GM19463 (cell line): ENCODE measurements around the gene ANKS4B.
"Not testable (repeated sequence)": the region's sequence is repeated elsewhere in the genome, so short reads cannot be mapped to it uniquely, and the experiment has no call there.

Source experiments
- ATAC-seq: cut with Tn5 transposase; IDR thresholded peaks from one replicate; pipeline ENCODE4 v1.9.1; 2021; ENCODE audit warnings: mild to moderate bottlenecking, moderate library complexity; ENCODE audit not compliant: unreplicated experiment

The ANKS4B gene

GRCh38 chr16:21218153-21218552 lies 15.3 kb upstream of the ANKS4B start:
- no peak for ATAC-seq

DNA sequence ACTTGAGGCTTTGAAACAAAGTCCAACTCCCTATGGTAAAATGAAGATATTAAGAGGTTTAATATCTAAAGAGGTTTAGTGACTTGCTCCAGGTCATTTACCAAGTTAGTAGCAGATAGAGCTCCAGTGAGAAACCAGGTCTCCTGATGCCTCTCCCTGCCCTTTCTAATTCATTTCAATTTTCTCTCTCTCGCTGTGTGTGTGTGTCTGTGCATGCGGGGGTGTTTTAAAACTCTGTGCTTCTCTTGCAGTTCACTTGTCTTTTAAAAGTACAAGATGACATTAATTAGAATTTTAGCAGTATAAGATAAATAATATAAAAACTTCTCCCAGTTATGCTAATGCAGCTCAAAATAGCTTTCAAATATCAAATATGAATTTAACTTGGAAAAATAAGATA lies 13.9 kb upstream of the ANKS4B start:
- no peak for ATAC-seq

- no peak for ATAC-seq
Measured at GRCh38 chr16:21222495-21223337, 10.8 kb upstream of the ANKS4B start.

DNA sequence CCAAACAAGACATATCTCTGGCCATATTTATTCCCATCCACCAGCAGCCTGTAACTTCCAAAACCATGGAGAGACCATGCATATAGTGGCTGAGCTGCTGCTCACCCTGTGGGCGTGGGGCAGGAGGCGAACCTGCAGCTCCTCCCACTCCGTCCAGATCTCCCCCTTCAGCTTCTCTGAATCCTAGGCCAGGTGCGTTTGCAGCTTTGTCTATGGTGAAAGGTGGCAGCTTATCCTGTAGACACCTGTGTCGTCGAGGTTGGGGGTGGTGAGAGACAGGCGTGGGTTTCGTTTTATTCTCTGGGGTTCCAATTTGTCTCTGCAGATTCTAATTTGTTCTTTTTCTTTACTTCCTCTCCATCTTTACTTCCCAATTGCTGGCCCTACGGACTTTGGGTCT lies 9.7 kb upstream of the ANKS4B start:
- ATAC-seq: no peak

GRCh38 chr16:21224800-21225199 lies 8.7 kb upstream of the ANKS4B start:
- no peak for ATAC-seq

DNA sequence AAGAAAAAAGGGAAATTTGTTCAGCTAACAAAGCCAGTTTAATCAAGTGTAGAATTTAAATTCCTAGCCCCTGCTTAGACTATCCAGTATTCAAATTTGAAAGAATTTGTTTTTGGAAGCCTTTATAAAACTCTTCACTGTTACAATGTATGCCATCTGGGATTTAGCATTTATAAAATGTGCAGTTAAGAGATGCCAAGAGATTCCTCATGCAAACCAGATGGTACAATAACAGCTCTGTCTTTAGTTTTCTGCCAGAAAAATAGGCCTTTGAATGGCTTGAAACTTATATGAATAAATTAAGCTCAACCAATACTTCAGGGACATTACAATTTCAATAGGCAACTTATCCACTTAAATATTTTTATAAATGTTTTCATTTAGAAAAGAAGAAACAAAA lies 6.8 kb upstream of the ANKS4B start:
- ATAC-seq: no peak

DNA sequence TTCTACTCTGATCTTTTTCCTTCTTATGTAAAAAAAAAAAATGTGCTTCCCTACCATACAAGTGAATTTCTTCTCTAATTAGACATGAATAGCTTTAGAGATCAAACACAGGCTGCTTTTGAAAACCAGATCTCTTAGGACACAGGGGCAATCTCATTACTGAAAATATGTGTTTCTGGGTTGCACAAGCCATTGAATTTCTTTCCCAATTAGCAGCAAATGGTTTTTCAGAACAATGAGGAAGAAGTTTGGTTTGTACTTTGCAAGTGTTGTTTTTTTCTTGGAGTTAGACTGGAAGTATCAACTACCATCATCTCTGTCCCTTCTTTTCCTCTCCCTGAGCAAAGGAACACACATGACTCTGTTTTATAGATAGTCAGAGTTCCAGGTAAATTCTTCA lies 5.6 kb upstream of the ANKS4B start:
- no peak for ATAC-seq

DNA sequence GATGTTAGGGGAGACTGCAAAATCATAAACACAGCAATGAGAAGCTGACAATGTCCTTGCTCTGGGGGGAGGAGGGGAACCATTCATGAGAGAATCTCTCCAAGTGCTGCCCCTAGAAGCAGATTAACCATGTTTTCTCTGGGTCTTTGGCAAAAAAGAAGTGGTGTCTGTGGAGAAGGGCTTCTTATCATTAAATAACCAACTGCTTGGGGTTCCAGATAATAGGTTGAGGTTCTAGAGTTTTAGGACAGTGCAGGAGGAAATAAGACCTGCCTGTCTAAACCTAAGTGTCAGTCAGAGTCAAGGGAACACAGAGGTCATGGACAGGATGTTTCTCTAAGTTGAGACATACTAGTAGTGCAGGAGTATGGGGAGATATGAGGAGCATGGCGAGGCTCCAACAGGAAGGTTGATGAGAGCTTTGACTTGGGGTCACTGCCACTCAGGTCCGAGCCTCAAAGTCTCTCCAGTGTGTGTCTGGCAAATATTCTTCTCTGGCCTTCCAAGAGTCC lies 5.1 kb upstream of the ANKS4B start:
- no peak for ATAC-seq

DNA sequence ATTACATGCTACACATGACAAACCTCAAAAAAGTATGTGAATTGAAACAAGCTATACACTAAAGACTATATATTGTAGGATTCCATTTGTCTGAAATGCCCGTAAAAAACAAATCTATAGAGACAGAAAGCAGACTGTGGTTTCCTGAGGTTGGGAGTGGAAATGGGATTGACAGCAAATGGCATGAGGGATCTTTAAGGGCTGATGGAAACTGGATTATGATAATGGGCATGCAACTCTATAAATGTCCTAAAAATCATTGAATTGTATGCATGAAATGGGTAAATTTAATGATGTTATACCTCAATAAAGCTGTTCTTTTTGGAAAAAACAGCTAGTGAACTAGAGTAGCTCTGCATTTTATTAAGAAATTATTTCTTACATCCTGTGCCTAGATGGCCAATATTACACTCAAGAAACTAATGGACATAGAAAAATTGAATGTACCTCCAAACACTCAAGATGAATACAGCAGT lies 416 bp upstream of the ANKS4B start:
- ATAC-seq: no peak

DNA sequence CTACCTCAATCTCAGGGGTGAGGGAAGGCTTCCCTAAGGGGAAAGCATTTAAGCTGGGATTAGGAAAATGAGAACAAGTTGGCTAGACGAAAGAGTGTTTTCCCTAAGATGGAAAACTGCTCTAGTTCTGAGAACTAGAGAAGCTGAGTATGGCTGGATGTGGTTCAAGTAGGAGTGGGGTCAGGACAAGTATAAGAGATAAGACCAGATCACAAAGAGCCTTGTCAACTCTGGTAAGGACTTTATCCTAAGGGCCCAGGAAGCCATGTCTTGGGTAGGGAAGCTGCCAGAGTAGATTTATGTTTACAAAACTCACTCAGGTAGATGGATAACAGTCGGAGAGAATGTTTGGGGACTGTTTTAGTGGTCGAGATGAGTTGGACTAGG lies 1.7 kb downstream of the ANKS4B start:
- ATAC-seq: no peak

- ATAC-seq: no peak
Measured at GRCh38 chr16:21236831-21237230, 3.3 kb downstream of the ANKS4B start.

DNA sequence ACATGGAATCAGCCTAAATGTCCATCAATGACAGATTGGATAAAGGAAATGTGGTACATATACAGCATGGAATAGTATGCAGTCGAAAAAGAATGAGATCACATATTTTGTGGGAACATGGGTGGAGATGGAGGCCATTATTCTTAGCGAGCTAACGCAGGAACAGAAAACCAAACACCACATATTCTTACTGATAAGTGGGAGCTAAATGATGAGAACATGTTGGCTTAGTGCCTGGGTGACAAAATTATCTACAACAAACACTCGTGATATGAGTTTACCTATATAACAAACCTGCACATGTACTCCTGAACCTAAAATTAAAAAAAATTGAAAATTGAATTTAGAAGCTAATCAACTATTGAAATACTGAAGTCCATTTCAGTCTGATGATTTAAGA lies 6.1 kb downstream of the ANKS4B start:
- no peak for ATAC-seq

DNA sequence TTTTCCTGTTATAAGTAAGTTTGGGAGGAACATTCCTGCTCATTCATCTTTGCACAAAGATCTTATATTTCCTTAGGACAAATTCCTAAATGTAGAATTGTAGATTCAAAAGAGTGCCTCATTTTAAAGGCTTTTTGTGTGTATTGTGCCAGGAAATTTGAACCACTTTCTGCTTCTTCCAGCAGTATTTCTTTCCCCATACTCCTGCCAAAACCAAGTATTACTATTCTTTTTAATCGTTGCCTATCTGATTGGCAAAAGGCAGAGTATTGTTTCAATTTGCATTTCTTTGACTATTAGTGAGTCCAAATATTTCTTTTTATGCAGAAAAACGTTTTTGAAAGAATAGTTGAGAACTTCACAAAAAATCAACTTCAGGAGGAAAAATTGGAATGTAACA lies 9.3 kb downstream of the ANKS4B start:
- no peak for ATAC-seq

DNA sequence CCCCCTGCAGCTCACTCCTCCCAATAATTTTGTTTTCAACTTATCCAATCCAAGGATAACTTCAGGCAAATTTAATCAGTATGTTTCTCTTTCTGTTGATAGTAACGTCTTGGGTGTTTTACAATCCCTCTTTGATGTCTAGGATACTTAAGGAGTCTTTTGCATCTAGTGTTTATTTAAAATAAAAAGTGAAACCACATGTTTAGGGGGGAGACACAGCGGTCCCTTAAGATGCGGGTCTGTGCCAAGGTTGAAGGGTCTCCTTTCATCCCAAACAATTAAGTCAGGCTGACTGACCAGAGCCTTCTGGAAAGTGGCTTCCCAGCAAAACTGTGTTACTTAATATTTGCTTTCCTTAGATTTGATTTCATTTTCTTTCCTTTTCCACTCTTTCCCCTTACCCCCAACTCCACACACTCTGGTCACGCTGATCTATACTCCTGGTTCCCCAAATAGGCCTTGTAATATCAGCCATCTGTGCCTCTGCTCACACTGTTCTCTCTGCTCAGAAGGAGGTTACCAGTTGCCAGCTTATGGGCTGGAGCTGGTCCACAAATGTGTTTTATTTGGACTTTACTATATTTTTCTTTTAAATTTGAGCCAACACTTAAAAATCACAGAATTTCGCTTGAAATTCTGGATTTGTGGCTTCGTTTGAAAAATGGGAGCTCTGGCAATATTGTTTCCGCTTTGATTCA lies 11.2 kb downstream of the ANKS4B start:
- no peak for ATAC-seq

- ATAC-seq: not testable (repeated sequence)
Measured at GRCh38 chr16:21248179-21248578, 14.7 kb downstream of the ANKS4B start.

DNA sequence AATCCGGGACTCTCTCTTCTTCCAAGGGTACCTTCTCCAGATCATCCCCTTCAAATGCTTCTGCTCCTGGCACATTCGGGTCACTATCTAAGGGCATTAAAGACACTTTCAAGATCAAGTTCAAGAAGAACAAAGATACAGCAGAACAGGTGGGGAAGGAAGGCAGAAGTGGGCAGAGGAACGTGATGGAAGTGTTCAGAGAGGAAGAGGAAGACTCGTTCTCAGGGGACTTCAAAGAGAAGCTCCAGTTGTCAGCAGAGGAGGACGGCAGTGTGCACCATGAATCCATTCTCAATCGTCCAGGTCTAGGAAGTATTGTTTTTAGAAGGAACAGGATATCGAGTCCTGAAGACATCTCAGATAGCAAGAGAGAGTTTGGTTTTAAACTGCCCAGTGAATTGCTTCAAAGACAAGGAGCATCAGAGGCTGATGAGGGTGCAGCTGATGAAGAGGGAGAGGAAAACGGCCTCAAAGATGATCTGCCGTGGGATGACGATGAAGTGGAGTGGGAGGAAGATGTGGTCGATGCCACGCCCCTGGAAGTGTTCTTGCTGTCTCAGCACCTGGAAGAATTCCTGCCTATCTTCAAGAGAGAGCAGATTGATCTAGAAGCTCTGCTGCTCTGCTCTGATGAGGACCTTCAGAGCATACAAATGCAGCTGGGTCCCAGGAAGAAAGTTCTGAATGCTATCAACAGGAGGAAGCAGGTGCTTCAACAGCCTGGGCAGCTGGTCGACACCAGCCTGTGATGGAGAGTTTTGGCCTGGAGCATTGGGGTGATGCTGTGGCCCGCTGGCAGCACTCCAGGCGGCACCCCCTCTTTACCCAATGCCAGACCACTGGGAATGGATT lies 16.8 kb downstream of the ANKS4B start:
- ATAC-seq: no peak

DNA sequence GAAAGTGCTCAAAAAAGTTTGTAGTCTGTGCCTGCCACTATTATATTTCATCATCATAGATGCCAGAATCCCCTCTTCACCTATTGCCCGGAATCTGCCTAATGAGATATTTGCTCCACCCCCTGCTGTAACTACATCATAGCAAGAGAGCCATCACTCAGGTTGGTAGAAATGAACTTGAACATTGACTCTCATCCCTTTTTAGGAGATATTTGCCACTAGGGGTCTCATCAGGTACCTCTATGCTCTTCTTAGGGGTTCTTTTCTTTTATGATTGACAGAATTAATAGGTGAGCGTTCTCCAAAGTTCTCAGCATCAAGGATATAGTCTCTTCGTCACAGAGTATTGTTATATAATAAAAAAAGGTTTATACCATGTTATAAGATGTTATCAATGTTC lies 20.0 kb downstream of the ANKS4B start:
- ATAC-seq: no peak

- no peak for ATAC-seq
Measured at GRCh38 chr16:21256636-21257035, 23.1 kb downstream of the ANKS4B start.

DNA sequence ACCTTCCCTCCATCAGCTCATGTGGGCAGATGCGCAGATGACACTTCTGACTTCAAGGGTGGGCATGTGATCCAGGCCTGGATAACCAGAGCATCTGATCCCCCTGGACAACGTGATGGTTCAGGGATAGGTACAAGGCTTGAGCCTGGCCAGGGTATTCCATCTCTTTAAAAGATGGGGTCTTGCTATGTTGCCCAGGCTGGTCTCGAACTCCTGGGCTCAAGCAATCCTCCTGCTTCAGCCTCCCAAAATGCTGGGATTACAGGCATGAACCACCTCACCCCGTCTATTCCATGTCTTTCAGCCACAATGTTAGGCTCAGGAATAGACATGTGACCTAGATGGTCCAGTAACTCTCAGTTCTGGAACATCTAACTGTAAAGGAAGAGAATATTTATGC lies 23.8 kb downstream of the ANKS4B start:
- no peak for ATAC-seq

GRCh38 chr16:21260870-21261791 lies 27.6 kb downstream of the ANKS4B start:
- peak; percentile 72 for ATAC-seq
